Stomach smooth muscle (tissue), 2 donors: ENCODE results near the gene SGMS1.
"Not testable (repeated sequence)": the region's sequence is repeated elsewhere in the genome, so short reads cannot be mapped to it uniquely, and the experiment has no call there.

ENCODE experiments used
- H3K27ac ChIP-seq: one replicate; pipeline ENCODE4 v1.7.0; 2013; ENCODE audit warnings: mild to moderate bottlenecking, low read length, inconsistent platforms
- H3K27me3 ChIP-seq, 2 donors: one replicate each; pipeline ENCODE4 v1.7.0; 2013; ENCODE audit warnings: low read length in 2 of 2; ENCODE audit not compliant: insufficient read depth in 2 of 2, control insufficient read depth in 1 of 2
- H3K36me3 ChIP-seq, 2 donors: one replicate each; pipeline ENCODE4 v1.7.0; 2013; ENCODE audit warnings: low read length in 2 of 2; ENCODE audit not compliant: control insufficient read depth in 2 of 2, insufficient read depth in 2 of 2
- H3K4me1 ChIP-seq: one replicate; pipeline ENCODE4 v1.7.0; 2013; ENCODE audit warnings: low read length; ENCODE audit not compliant: control insufficient read depth, insufficient read depth
- H3K4me3 ChIP-seq, 2 donors: one replicate each; pipeline ENCODE4 v1.7.0; 2013; ENCODE audit warnings: low read length in 2 of 2
- H3K9ac ChIP-seq, 2 donors: one replicate each; pipeline ENCODE4 v1.7.0; 2013; ENCODE audit warnings: low read length in 2 of 2, mild to moderate bottlenecking in 1 of 2
- H3K9me3 ChIP-seq, 2 donors: one replicate each; pipeline ENCODE4 v1.7.0; 2013; ENCODE audit warnings: low read length in 2 of 2; ENCODE audit not compliant: control insufficient read depth in 2 of 2
- donor health status: healthy.
- donor health status: Pancreatic carcinoma.

The SGMS1 gene

DNA sequence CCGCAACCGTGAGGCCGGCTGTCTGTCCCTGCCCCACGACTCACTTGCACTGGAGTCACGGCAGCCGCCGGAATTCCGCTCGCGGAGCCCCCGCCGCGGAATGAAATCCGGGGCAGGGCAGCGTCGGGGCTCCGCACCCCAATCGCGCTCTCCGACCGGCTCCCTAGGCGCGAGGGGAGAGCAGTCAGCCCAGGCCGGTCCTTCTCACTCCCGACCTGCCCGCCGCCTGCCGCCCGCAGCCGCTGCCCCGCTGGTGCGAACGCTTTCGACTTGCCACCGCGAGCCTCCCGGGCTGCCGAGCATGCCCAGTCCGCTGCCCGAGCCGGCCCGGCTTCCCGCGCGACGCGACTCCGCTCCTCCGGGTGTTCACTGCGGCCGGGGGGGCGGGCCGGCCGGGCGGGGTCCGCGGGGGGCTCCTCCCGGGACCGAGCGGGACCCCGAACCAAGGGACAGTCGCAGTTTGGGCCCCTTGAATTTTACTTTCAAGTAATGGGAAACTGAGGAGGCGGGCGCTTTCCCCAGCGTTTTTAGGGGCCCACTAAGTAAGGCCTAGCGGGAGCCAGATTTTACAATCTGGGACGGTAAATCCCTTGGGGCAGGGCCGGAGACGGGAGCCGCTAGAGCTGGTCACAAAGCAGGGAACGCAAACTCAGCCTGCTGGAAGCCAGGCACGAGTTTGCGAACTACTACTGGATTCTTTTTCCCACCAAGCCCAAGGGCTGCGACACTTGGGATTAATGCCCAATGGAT is at the start of gene SGMS1:
Gene SGMS1 (minus strand): TSS at position 294 of the 750 bp plus-strand sequence. CDS start 279,842 bp downstream, outside the sequence.
- H3K9ac ChIP-seq = peak within 1 kb of the TSS; percentile 100
- H3K4me1 ChIP-seq = peaks cover 36% of the 10 kb centered on the region
- no peaks in the 10 kb centered on the region for H3K27me3 ChIP-seq
- peaks cover 0 to 3% of the 10 kb centered on the region in 2 donors for H3K36me3 ChIP-seq
- peak within 1 kb of the TSS; percentile 100 for H3K27ac ChIP-seq
- no peaks in the 10 kb centered on the region for H3K9me3 ChIP-seq
- peak within 1 kb of the TSS; percentile 95 to 97 for H3K4me3 ChIP-seq

DNA sequence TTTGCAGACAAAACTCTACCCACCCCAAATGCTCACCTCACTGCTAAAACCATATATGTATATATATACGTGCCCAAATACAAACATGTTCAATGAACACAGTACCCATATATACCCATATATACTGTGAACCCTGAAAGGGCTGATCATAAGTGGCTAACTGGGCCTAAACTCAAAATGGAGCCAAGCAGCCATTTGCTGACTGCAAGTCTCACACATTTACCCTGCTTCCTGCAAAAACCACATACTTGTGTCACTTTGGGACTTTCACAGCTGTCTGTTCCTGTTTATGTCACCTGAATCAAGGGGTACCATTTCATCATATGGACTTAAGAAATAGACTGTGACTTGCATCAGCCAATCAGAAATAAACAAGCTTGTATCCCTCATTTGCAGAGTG is 48.4 kb upstream of the SGMS1 start:
- H3K27ac ChIP-seq, H3K4me1 ChIP-seq, H3K36me3 ChIP-seq, H3K9me3 ChIP-seq, H3K27me3 ChIP-seq, H3K4me3 ChIP-seq, H3K9ac ChIP-seq: not testable (repeated sequence)

DNA sequence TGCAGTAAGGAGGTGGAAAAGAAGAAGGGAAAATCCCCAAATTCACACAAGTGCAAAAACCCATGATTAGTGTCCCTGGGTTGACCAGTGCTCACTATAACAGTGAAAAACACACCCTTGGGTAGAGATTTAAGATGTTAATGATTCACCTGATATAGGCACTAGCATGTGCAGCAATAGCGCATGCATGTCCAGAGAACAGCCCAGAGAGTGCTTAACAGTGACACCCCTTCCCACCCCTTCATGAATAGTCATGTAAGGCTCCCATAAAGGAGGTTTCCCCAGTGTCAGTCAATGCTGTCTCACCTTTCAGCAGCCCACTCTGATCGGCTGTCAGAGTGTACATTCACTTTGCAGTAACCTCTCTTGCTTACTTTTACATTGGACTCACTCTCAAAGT is 47.9 kb upstream of the SGMS1 start:
- not testable (repeated sequence) for H3K36me3 ChIP-seq, H3K9ac ChIP-seq, H3K27ac ChIP-seq, H3K27me3 ChIP-seq, H3K4me1 ChIP-seq, H3K4me3 ChIP-seq, H3K9me3 ChIP-seq

GRCh38 chr10:50669957-50670356 is 46.2 kb upstream of the SGMS1 start:
- H3K36me3 ChIP-seq, H3K9me3 ChIP-seq, H3K9ac ChIP-seq, H3K4me3 ChIP-seq, H3K27me3 ChIP-seq, H3K27ac ChIP-seq, H3K4me1 ChIP-seq: not testable (repeated sequence)

GRCh38 chr10:50667353-50667752 is 43.6 kb upstream of the SGMS1 start:
- not testable (repeated sequence) for H3K27me3 ChIP-seq, H3K9ac ChIP-seq, H3K27ac ChIP-seq, H3K4me3 ChIP-seq, H3K9me3 ChIP-seq, H3K4me1 ChIP-seq, H3K36me3 ChIP-seq

DNA sequence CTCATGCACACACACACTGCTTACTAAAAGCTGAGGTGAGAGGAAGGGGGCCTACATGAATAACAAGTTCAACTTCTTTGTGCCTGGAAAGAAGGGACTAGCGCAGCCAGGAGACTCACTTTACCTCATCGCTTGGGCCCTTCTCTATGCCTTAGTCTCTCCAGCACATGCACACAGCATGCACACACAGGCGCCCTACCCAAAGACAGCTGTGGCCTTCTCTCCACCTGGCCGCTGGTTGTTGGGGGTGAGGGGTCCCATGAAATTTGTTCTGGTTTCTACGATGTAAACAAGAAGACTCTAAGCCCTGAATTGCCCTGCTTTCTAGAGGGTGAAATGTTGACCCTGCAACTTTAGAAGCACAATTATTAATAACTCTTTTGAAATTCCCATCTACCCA is 38.7 kb upstream of the SGMS1 start:
- H3K9me3 ChIP-seq, H3K36me3 ChIP-seq, H3K27me3 ChIP-seq, H3K4me1 ChIP-seq, H3K27ac ChIP-seq, H3K9ac ChIP-seq, H3K4me3 ChIP-seq: not testable (repeated sequence)

DNA sequence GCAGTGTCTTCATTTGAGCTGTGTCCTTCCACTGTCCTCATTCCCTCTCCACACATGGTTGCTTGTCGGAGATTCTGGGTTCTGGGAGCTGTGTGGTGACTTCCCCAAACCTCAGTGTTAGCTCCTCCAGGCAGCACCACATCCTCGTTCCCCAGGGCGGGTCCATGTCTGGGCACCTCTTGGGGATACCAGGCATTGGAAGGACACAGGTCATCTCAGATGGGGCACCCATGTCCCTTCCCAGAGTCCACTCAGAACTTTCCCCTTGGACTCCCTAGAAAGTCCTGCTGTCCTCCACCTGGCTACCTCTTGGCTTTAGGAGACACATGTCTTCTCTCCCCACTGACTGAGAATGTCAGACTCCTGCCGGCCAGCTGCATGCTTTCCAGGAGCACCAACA is 37.8 kb upstream of the SGMS1 start:
- H3K9me3 ChIP-seq, H3K27ac ChIP-seq, H3K36me3 ChIP-seq, H3K9ac ChIP-seq, H3K4me3 ChIP-seq, H3K27me3 ChIP-seq, H3K4me1 ChIP-seq: not testable (repeated sequence)

- H3K36me3 ChIP-seq, H3K9me3 ChIP-seq, H3K27ac ChIP-seq, H3K4me1 ChIP-seq, H3K27me3 ChIP-seq, H3K9ac ChIP-seq: not testable (repeated sequence)
- peak overlapping the region; percentile 55 to 67 for H3K4me3 ChIP-seq
These were observed 36.3 kb upstream of the SGMS1 start for GRCh38 chr10:50659865-50660730.

DNA sequence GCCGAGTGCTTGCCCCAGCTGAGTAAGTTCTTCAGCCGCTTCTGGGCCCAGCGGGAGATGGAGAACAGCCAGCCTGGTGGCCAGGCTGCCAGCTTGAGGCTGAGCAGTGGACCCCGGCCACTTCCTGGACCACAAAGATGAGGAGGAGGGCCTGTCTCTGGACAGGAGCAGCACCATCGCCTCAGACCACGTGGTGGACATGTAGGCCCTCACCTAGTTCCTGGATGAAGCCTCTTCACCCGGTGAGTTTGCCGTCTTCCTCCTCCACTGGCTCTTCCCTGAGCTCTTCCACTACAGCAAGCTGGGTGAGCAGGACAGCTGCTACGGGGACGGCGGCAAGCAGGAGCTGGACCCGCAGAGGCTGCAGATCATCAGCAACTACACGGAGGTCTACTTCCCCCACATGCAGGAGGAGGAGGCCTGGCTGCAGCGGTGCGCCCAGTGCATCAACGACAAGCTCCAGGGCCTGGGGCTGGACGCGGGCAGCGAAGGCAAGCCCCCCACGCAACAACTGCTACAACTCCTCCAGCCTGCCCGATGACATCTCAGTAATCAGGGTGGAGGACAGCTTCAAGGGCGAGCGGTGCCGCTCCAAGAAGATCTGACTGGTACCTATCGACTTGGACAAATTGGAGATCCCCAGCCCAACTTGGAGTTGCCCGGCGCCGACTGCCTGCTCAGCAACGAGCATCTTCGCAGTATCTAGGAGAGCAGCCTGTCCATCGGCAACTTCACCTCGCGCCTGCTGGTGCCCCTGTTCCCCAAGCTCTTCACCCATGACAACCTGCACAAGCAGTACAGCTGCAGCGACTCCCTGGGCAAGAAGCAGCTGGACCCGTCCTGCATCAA is 35.5 kb upstream of the SGMS1 start:
- H3K36me3 ChIP-seq, H3K9ac ChIP-seq, H3K4me1 ChIP-seq, H3K9me3 ChIP-seq, H3K27me3 ChIP-seq, H3K27ac ChIP-seq: not testable (repeated sequence)
- peak overlapping the region; percentile 55 to 67 for H3K4me3 ChIP-seq

DNA sequence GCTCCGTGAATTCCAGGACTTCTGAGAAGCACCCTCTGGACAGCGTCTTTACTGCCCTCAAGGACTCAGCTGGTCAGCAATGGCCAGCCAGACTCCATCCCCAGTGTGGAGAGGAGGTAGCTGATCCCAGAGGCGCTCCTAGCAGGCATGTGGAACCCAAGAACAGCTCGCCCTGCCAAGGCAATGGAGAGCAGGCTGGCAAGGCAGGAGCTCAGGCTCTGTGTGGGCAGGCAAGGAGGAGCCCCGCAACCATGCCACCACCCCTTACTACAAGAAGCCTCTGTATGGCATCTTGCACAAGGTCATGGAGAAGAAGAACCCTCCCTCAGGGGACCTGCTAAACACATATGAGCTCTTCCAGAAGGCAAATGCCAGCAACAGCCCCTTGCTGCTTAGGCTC is 34.4 kb upstream of the SGMS1 start:
- H3K27ac ChIP-seq = no peak overlapping the region
- H3K36me3 ChIP-seq = no peaks in the 10 kb centered on the region
- H3K4me3 ChIP-seq = no peak overlapping the region
- no peak overlapping the region for H3K9ac ChIP-seq
- H3K27me3 ChIP-seq = no peaks in the 10 kb centered on the region
- H3K4me1 ChIP-seq = peaks cover 3% of the 10 kb centered on the region
- no peaks in the 10 kb centered on the region for H3K9me3 ChIP-seq
